Measurements from ENCODE around the gene C19orf47. TPM values are rescaled to one million over a fixed set of nuclear protein-coding genes. Genes with fewer than 3 reads are reported as not detected.
"Not testable (repeated sequence)": the region's sequence is repeated elsewhere in the genome, so short reads cannot be mapped to it uniquely, and the experiment has no call there.

The C19orf47 gene
- total RNA-seq, 1 donor from 2014 or later = 10.4 TPM

GRCh38 chr19:40371802-40372122 is 23.6 kb upstream of the C19orf47 start:
- H3K4me3 ChIP-seq (ENCODE audit: low read depth, low read length) = no peak overlapping the region
- H3K27me3 ChIP-seq (ENCODE audit: control insufficient read depth, insufficient read depth, low read length) = no peaks in the 10 kb centered on the region
- DNase-seq (ENCODE audit: low read depth) = no peak
- TF ChIP-seq CTCF (IDR thresholded peaks at IDR 0.05; ENCODE audit: insufficient read depth, low read length, poor library complexity, severe bottlenecking) = no peak
- no peaks in the 10 kb centered on the region for H3K36me3 ChIP-seq (ENCODE audit: control insufficient read depth, insufficient read depth, low read length)

GRCh38 chr19:40370997-40371801 is 23.0 kb upstream of the C19orf47 start:
- H3K36me3 ChIP-seq (ENCODE audit: control insufficient read depth, insufficient read depth, low read length) = no peaks in the 10 kb centered on the region
- no peak for DNase-seq (ENCODE audit: low read depth)
- no peaks in the 10 kb centered on the region for H3K27me3 ChIP-seq (ENCODE audit: control insufficient read depth, insufficient read depth, low read length)
- no peak overlapping the region for H3K4me3 ChIP-seq (ENCODE audit: low read depth, low read length)
- TF ChIP-seq CTCF (IDR thresholded peaks at IDR 0.05; ENCODE audit: insufficient read depth, low read length, poor library complexity, severe bottlenecking) = no peak

- DNase-seq (ENCODE audit: low read depth); H3K36me3 ChIP-seq (ENCODE audit: control insufficient read depth, insufficient read depth, low read length); H3K4me3 ChIP-seq (ENCODE audit: low read depth, low read length); H3K27me3 ChIP-seq (ENCODE audit: control insufficient read depth, insufficient read depth, low read length): not testable (repeated sequence)
Measured at GRCh38 chr19:40370253-40370652, 22.1 kb upstream of the C19orf47 start.

GRCh38 chr19:40369797-40370196 is 21.6 kb upstream of the C19orf47 start:
- Histone ChIP-seq H3K27me3 (ENCODE audit: control insufficient read depth, insufficient read depth, low read length) (no peaks in the 10 kb centered on the region), H3K4me3 (ENCODE audit: low read depth, low read length) (no peak overlapping the region), H3K36me3 (ENCODE audit: control insufficient read depth, insufficient read depth, low read length) (no peaks in the 10 kb centered on the region)
- DNase-seq (ENCODE audit: low read depth) = no peak
- no peak for TF ChIP-seq CTCF (IDR thresholded peaks at IDR 0.05; ENCODE audit: insufficient read depth, low read length, poor library complexity, severe bottlenecking)

- H3K36me3 ChIP-seq (ENCODE audit: control insufficient read depth, insufficient read depth, low read length) = no peaks in the 10 kb centered on the region
Measured at GRCh38 chr19:40367577-40368434, 19.6 kb upstream of the C19orf47 start.

More at GRCh38 chr19:40367577-40368434, 19.6 kb upstream of the C19orf47 start:
- TF ChIP-seq CTCF (IDR thresholded peaks at IDR 0.05; ENCODE audit: insufficient read depth, low read length, poor library complexity, severe bottlenecking) = no peak
- H3K4me3 ChIP-seq (ENCODE audit: low read depth, low read length) = no peak overlapping the region
- no peak for DNase-seq (ENCODE audit: low read depth)
- no peaks in the 10 kb centered on the region for H3K27me3 ChIP-seq (ENCODE audit: control insufficient read depth, insufficient read depth, low read length)
